Fibroblast of peridontal ligament (primary cell): ENCODE measurements around the gene THRA.
A peak's percentile ranks its signal among the peaks of the same experiment; 100 is the strongest.

Experiments used
- DNase-seq: peaks from one replicate; pipeline ENCODE4 v3.0.0-alpha.2; 2010; ENCODE audit errors: extremely low read depth

The THRA gene

GRCh38 chr17:40062329-40063186, at the start of gene THRA:
THRA (plus strand) TSS chr17:40062965; CDS start chr17:40074489, 11,524 bp downstream.
- DNase-seq: no peak

GRCh38 chr17:40014375-40014980, 48.3 kb upstream of the THRA start:
- no peak for DNase-seq

GRCh38 chr17:40015005-40015997, 47.5 kb upstream of the THRA start, which contains the start of gene CSF3:
CSF3 (plus strand) TSS chr17:40015440; CDS start chr17:40015475, 35 bp downstream.
- DNase-seq: no peak

- DNase-seq: no peak
Observed at GRCh38 chr17:40015998-40016985, 46.5 kb upstream of the THRA start.

GRCh38 chr17:40017422-40018080, 45.2 kb upstream of the THRA start:
- no peak for DNase-seq

GRCh38 chr17:40018211-40019121, 44.3 kb upstream of the THRA start:
- DNase-seq: no peak

GRCh38 chr17:40019140-40019991, 43.4 kb upstream of the THRA start:
- peak; percentile 27 for DNase-seq

- DNase-seq: no peak
Observed at GRCh38 chr17:40020146-40020545, 42.6 kb upstream of the THRA start.

GRCh38 chr17:40021451-40021971, 41.3 kb upstream of the THRA start:
- DNase-seq: peak; percentile 40

GRCh38 chr17:40022497-40022896, 40.3 kb upstream of the THRA start:
- DNase-seq: no peak

- no peak for DNase-seq
Observed at GRCh38 chr17:40022961-40023541, 39.7 kb upstream of the THRA start.

GRCh38 chr17:40023590-40024292, 39.0 kb upstream of the THRA start:
- DNase-seq: no peak

- DNase-seq: no peak
Observed at GRCh38 chr17:40024901-40025300, 37.9 kb upstream of the THRA start.

GRCh38 chr17:40025559-40025958, 37.2 kb upstream of the THRA start:
- DNase-seq: no peak

GRCh38 chr17:40025991-40026815, 36.6 kb upstream of the THRA start:
- no peak for DNase-seq
